HG03354 (cell line): ENCODE measurements around the gene TRANK1.
"Not testable (repeated sequence)": the region's sequence is repeated elsewhere in the genome, so short reads cannot be mapped to it uniquely, and the experiment has no call there.

Experiments
- ATAC-seq: cut with Tn5 transposase; IDR thresholded peaks from one replicate; pipeline ENCODE4 v1.9.1; 2021; ENCODE audit warnings: mild to moderate bottlenecking; ENCODE audit not compliant: unreplicated experiment, poor library complexity, severe bottlenecking

TRANK1 gene

DNA sequence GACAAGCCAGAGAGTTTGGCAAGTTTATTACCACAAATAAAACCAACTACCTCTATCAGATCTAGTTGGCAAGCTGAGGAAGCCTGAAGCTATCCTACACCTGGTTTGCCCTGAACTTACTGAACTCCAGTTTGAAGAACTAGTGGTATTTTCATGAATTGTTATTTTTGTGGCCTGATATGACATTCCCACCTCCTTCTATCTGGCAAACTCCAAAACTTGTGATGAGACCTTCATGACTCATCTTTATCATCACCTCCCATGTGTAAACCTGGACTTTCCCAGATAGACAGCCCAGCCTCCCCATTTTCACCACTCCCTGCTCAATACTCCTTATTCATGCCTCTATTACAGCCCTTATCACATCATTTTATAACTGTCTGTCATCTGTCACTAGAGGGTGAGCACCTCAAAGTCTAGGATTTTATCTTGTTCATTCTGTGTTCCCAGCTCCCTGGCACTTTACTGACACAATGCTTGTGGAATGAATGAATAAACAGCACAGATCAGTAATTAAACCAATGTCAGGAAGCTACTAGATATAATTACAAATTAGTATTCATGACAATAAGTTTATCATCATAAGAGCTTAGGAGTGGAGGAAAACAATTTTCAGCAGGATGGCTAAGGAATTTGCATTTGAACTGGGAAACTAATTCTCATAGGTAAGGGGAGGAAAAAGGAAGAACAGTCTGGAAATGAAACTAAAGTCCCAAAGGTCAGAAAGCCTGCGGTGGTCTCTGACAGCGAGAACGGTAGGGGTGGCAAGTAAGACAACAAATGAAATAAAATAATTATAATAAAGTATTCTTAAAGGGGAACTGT is 13.2 kb upstream of the TRANK1 start:
- no peak for ATAC-seq

DNA sequence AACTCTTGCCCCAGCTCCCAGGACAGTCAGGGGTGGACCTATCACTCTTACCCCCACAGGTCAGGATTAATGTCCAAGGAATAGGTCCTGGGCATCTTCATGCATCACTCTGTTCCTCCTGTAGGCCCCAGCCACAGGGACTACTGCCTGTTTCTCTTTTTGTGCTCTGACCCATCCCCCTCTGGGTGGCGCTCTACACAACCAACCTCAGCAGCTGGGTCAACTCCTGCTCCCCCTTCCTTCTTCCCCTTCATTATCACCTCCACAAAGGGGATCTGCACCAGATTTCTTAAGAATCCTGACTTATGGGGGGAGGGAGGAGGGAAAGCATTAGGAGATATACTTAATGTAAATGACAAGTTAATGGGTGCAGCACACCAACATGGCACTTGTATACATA is 12.2 kb upstream of the TRANK1 start:
- ATAC-seq: no peak

DNA sequence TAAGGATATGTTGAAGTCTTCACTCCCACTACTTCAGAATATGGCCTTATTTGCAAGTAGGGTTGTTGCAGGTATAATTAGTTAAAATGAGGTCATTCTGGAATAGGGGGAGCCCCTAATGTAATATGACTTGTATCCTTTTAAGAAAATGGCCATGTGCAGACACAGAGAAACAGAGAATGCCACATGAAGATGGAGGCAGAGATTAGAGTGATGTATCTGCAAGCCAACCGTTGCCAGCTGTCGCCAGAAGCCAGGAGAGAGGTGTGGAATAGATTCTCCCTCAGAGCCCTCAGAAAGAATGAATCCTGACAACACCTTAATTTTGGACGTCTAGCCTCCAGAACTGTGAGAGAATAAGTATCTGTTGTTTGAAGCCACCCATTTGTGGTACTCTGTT is 11.3 kb upstream of the TRANK1 start:
- no peak for ATAC-seq

DNA sequence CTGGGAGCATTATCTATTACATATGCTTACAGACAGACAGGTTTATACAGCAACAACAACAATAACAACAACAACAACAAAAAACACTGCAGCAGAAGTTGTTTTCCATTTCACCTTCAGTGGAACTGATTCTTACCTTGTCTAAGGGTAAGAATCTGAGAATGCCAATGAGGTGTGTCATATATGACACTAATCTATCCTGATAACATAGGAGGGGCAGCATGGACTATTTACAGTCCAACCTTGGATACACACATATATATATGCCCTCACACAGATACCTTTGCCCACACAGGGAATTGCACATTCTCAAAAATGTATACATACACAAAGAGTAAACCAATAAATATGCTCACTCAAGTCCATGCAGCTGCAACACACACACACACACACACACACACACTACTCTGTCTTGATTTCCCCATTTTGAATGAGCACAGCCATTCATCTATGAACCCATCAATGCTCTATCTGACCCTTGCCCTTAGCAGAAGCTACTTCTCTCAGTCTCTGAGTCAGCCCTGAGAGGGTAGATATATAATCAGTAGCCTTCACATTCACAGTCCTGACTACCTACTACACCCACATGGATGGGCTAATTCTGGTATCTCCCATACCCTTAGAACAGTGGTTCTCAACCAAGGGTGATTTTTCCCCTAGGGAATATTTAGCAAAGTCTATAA is 9.7 kb upstream of the TRANK1 start:
- no peak for ATAC-seq

DNA sequence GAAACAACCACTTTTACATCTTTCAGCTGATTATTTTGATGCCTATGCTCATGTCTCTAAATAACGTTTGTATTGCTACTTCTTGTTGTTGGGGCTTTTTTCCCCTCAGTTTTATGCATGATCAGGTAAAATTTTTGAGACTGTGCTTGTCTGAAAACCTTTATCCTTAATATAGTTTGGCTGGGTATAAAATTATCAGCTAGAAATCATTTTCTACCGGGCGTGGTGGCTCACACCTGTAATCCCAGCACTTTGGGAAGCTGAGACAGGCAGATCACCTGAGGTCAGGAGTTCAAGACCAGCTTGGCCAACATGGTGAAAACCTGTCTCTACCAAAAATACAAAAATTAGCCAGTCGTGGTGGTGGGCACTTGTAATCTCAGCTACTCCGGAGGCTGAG is 3.0 kb upstream of the TRANK1 start:
- not testable (repeated sequence) for ATAC-seq

DNA sequence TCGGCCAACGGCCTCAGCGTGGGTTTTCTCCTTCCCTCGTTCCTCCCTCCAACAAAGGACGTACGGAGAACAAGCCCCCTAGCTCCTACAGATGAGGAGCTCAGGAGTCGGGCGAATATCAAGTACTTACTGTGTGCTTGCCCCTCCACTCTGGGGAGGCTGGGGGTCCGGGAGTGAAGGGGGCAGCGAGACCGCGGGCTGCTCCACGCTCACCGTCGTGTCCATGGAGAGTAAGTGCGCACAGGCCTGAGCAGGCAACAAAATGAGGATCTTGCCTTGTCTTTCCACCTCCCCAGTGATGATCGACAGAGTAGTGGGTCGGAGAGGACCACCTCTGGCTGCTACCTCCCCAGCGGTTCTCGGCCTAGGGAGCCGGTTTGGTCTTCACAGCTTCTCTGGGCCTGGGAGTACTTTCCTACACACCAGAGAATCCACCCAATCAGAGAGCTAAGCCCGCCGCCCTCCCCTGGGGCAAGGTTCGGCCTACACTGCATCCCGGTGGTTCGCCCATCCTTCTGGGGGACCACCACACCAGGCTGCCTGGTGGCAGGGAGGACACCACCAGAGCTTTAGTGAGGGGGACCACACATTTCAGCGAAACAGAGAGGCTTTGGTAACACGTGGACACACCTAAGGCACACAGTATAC is 603 bp upstream of the TRANK1 start:
- ATAC-seq: no peak

DNA sequence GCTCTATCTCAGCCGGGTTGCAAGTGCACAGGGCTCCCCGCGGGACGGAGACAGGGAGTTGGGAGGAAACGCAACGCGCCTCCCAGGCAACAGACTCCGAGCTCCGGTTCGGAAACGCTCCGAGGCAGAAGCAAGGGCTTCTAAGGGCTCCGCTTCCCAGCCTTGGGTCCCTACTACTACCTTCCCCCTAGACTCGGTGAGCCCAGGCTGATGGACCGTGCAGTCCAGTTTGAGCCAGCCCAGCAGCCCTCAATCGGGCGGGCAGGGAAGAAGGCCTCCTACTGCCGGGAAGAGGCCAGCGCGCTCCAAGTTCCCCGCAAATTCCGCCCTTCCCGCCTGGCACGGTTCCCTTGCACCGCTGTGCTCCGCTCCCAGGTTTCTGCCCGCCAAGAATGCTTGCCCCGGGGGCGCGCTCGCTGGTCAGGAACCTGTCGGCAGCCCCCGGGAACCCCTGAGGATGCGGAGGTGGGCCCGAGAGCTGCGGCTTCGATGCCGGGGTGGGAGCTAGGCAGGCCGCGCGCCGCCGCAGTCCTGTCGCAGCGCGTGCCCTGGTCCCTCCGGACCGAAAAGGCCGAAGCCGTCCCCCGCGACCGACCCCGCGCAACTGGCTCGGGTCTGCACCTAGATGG is 728 bp downstream of the TRANK1 start:
- peak; percentile 70 for ATAC-seq

DNA sequence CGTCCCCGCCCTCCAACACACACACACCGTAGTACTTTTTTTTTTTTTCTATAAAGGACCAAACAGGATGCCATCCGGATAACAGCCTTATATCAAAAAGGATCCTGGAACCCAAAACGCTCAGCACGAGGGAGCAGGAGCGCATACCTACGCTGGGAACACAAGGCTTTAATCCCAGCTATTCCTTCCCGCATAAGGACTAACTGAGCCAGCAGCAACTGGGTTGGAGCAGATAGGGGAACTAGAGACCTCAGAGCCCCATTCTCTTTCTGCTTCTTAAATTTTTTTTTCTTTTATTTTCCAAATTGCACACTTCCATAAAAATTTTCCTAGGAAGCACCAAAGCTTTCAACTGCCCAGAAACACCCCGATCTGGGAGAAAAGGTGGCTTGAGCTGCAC is 1.3 kb downstream of the TRANK1 start:
- ATAC-seq: no peak

DNA sequence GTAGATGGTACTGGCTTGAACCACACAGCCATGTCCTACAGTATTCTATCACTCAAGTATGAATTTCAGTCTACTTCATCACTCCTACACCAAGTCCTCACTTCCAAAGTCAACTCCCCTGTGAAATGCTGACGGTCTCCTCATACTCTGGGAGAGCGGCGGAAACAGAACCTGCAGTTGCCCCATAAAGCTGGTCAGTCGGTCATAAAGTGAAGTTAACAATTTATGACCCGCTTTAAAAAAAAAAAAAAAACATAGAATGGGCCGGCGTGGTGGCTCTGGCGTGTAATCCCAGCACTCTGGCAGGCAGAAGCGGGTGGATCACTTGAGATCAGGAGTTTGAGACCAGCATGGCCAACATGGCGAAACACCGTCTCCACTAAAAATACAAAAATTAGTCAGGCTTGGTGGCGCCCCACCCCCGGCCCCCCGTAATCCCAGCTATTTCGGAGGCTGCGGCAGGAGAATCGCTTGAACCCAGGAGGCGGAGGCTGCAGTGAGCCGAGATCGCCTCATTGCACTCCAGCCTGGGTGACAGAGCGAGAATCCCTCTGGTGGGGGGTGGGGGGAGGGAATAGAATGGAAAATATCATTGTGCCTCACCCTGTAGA is 2.1 kb downstream of the TRANK1 start:
- no peak for ATAC-seq

DNA sequence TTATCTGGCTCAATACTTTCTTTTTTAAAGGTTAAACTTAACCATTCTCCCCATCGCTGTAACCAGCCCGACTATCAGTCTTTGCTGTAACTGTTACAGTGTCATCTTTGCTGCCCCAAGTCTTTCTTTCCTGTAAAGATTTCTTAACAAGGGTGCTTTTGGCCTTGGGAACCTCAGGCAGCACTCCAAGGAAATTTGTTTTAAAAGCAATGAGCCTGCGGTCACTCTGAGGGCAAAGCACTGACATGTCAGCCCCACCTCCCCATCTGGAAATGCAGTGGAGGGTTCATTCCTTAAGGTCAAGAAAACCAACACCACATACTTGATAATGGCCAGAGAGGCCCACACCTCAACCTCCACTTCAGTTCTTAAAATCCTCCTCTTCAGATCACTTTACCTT is 3.2 kb downstream of the TRANK1 start:
- ATAC-seq: no peak

DNA sequence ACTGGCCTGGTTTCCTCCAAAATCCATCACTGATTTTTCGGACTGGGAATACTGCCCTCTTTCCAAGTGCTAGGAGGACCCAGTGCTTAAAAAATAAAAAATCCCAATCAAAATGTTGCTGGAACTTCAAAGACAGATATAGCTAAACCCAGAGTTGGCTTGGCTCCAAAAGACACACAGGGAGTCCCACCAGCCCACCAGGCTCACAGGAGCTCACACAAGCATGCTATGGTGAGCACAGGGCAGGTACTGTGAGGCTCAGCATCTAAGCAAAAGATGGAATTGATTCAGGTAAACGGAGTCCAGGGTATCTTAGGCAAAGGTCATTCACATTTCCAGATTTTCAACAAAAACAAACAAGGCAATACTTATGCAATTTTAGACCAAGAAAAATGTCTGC is 3.7 kb downstream of the TRANK1 start:
- ATAC-seq: no peak

DNA sequence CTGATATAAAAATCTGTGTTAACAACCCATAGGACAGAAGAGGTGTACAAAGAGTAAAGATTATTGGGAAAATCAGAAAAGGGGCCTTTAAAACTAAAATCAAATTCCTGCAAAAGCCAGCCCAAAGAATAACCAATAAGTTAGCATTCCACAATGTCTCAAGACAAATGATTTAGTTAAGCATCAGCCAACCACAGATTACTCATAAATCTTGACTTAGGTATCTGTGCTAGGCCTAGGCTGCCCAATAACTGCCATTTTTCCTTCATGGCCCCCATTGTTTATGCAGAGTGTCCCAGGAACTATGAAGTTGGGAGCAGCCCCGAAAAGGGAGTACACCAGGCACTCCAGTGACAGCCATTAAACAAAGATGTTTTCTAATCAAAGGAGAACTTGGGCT is 7.4 kb downstream of the TRANK1 start:
- no peak for ATAC-seq

DNA sequence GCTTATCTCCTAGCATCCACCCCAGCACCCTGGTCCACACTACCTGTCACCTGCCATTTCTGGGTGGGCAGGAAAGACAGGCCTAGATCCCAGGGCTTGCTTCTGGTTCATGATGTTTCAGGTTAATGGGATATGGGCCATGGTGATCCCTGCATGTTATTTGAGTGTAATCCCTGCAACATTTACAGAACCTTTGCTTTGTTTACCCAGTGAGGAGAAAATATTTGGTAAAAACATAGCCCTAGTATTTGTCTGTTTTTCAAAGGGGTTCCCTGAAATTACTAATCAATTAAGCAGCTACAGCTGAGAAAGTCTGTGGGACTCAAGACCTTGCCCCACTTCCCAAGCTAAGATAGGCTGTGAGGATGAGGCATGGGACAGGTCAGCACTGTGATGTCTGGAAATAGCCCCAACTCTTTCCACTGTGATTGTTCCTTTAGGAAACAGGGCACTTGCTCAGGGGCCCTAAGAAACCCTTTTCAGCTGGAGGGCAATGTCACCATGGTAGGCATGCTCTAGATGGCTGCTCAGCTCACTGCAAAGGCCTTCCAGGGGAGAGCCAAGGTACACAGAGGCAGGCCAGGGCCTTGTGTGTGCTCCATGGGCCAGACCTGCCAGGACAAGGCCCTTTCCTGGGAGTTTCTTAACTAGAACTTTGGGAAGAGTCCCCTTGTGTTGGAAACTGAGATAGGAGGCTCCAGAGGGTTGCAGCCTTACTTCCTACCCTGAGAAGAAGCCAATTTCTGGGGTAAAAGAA is 11.1 kb downstream of the TRANK1 start:
- no peak for ATAC-seq

DNA sequence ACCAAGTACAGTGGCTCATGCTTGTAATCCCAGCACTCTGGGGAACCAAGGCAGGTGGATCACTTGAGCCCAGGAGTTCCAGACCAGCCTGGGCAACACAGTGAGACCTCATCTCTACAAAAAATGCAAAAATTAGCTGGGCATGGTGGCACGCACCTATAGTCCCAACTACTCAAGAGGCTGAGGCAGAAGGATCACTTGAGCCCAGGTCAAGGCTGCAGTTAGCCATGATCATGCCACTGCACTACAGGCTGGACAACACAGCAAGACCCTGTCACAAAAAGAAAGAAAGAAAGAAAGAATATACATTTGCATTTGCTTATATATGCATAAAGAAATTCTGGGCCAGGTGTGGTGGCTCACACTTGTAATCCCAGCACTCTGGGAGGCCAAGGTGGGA is 13.4 kb downstream of the TRANK1 start:
- not testable (repeated sequence) for ATAC-seq

DNA sequence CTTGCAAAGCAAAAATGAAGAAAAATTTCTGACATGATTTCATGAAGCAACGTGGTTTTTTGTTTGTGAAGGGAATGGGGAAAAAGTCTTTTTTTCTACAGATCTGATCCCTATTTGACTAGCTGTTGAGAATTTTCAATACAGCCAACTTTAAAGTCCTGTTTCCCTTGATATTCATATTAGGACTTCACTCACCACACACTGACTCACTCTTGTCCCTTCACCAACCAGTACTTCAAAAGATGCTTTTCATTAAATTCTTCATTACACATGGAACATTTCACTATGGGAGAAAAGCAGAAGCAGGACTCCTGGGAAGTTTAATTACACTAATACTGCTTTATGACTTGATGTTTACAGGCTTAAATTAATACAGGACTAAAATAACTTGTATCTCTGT is 16.6 kb downstream of the TRANK1 start:
- no peak for ATAC-seq

DNA sequence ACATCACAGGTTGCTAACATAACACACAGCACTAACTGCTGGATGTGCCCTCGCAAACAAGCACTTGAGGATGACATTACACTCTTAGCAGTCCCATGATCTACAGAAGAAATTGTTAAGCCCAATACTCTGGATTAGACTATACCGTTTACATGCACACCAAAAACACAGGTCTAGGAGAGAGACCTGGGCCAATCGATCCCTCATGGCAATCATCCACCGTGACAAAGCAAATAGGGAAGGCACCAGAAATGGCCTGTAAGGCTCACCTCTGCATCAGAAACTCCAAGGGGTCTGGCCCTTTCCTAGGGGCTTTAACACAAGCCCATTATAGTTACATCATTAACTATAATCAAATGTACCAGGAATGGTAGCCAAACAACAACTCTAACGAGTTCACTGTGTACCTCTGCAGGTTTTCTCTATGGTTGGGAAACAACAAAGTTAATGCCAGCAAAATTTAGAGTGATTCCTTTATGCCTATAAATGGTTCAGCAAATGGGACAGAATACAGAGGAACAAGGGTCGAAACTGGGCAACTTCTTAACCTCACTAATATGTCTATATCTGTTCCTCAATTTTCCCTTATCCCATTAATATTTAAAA is 18.5 kb downstream of the TRANK1 start:
- no peak for ATAC-seq

DNA sequence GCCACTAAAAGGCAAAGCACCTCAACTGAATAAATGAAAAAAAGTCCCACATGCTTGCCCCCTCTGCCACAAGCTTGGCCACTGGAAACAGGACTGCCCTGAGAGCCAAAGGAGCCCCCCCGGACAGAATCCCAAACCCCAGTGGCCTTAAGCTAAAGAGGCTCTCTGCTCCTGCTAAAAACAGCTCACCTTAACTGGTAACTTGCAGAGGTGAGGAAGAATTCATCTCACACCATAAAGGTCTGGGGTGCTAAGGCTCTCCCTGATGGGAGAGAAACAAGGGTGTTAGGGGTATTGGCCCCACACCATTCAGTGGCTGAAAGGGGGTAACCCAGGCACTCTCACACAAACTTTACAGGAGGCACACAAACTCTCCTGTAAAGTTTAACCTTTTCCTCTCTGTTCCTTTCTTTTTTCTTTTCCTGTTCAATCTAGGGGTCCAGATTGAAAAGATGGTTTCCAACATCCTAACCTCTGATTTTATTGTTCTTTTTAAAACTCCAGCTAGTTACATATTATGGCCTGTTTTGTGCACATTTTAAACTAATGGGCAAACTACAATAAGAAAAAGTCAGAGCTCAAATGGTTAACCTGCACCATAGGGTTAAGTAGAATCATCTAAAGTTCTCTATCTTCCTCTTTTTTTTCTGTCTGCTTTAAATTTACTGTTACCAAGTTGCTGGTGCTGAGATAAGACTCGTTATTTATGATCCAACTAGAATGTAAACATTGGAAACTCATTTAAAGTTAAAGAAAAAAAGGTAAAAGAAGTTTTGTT is 19.9 kb downstream of the TRANK1 start:
- ATAC-seq: no peak

DNA sequence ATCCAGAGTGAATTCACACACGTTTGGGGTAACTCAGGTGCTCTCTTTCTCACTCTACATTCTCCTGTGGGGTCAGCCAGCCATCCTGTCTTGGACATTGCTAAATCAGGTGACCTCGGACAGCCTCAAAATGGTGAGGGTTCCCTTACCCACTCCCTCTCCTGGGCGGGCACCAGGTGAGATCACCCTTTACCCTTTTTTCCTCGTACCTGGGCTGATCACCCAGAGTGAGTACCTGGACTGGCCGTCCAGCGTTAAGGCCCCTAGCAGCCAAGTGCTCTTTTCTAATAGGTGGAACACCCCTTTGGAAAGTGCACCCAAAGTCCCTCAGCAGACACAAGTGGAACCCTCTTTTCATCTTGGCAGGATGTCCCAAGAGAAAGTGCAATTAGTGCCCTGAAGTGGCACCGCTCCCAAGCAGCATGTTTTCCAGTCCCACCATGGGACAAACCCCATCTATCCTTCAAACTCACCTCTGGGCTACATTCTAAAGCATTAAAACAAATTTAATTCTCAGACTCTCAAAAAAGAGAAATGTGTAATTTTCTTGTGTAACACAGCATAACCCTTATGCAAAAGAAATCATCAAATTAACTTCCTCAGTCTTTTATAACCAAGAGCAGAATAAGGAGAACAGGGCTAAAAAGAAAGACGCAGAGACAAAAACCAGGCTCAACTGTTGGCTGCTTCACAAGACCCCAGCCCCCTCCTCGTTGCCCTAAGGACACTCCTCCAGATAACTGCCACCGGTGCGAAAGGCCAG is 20.7 kb downstream of the TRANK1 start:
- ATAC-seq: no peak
